Endothelial cell (in vitro differentiated cells): ENCODE data around the gene SLC22A23. TPM values are rescaled to one million over a fixed set of nuclear protein-coding genes. Genes with fewer than 3 reads are reported as not detected.

Source experiments
- DNase-seq: peaks from one replicate; pipeline ENCODE4 v3.0.0; 2021; ENCODE audit warnings: low spot score
- H3K27ac Mint-ChIP-seq: one replicate; pipeline ENCODE4 v1.8.0; 2021; ENCODE audit warnings: mixed read lengths, inconsistent platforms; ENCODE audit not compliant: unreplicated experiment
- H3K27me3 Mint-ChIP-seq: one replicate; pipeline ENCODE4 v1.8.0; 2021; ENCODE audit warnings: mild to moderate bottlenecking, moderate library complexity, mixed read lengths, inconsistent platforms; ENCODE audit not compliant: unreplicated experiment
- H3K36me3 Mint-ChIP-seq: one replicate; pipeline ENCODE4 v1.8.0; 2021; ENCODE audit warnings: mild to moderate bottlenecking, low read depth, mixed read lengths, inconsistent platforms; ENCODE audit not compliant: unreplicated experiment
- H3K4me1 Mint-ChIP-seq: one replicate; pipeline ENCODE4 v1.8.0; 2021; ENCODE audit warnings: mild to moderate bottlenecking, mixed read lengths, inconsistent platforms; ENCODE audit not compliant: unreplicated experiment
- H3K4me3 Mint-ChIP-seq: one replicate; pipeline ENCODE4 v1.8.0; 2021; ENCODE audit warnings: mild to moderate bottlenecking, mixed read lengths, inconsistent platforms; ENCODE audit not compliant: unreplicated experiment
- H3K9me3 Mint-ChIP-seq: one replicate; pipeline ENCODE4 v1.8.0; 2021; ENCODE audit warnings: mixed read lengths, inconsistent platforms; ENCODE audit not compliant: unreplicated experiment
- total RNA-seq: library from RNA; stranded (reverse); fragmentation: NEBNext Ultra II Directional; extraction: Animal tissue kit (Norgen Biotek cat#: 25700); gene quantifications from one replicate; pipeline ENCODE4 v1.2.1, GENCODE V29; 2021; ENCODE audit not compliant: unreplicated experiment
- TF ChIP-seq, protein P1 (sequence below): fragments of 200-600 bp; sonication (generic); IDR thresholded peaks from one replicate; pipeline ENCODE4 v1.5.0; 2021; ENCODE audit warnings: antibody characterized with exemption; ENCODE audit not compliant: unreplicated experiment

Gene SLC22A23
- total RNA-seq, 1 donor from 2014 or later: 72.7 TPM

DNA sequence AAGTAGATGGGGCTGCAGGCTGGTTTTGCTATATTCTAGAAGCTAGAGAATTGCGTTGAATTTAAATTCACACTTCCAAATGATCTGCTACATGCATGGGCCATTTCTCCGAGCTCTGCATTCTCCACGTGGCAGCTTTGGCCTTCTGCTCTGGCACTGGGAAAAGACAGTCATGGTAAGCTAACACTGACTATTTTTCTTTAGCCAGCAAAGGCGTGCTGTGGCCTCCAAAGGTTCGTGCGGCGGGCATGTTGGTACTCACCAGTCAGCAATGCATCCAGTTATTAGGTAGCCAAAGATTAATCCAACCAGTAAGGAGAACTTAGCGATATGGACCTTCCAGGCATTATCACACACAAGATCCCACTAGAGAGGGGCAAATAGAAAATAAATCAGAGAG, 41.4 kb downstream of the SLC22A23 start:
- Mint-ChIP-seq H3K4me1 (peaks cover 6% of the 10 kb centered on the region), H3K9me3 (no peaks in the 10 kb centered on the region), H3K27me3 (no peaks in the 10 kb centered on the region), H3K4me3 (no peak overlapping the region), H3K36me3 (peaks cover 34% of the 10 kb centered on the region), H3K27ac (no peak overlapping the region)
- TF ChIP-seq, protein P1, sequence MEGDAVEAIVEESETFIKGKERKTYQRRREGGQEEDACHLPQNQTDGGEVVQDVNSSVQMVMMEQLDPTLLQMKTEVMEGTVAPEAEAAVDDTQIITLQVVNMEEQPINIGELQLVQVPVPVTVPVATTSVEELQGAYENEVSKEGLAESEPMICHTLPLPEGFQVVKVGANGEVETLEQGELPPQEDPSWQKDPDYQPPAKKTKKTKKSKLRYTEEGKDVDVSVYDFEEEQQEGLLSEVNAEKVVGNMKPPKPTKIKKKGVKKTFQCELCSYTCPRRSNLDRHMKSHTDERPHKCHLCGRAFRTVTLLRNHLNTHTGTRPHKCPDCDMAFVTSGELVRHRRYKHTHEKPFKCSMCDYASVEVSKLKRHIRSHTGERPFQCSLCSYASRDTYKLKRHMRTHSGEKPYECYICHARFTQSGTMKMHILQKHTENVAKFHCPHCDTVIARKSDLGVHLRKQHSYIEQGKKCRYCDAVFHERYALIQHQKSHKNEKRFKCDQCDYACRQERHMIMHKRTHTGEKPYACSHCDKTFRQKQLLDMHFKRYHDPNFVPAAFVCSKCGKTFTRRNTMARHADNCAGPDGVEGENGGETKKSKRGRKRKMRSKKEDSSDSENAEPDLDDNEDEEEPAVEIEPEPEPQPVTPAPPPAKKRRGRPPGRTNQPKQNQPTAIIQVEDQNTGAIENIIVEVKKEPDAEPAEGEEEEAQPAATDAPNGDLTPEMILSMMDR: no peak
- no peak for DNase-seq

DNA sequence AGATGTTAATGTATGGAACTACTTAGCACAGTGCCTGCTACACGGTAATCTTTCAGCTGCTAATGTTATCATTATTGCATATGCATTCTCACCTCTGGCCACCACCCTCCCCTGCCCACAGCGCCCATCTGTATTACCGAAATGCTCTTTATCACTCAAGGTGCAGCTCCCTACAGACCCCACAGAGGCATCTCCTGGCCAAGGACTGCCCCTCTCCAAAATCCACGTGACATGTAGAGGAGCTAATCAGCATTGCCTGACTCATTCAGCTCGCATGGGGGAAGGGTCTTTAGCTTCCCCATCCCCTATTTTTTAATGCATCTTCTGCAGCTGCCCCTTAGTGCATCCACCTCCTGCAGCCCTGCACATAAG, 41.8 kb downstream of the SLC22A23 start:
- Mint-ChIP-seq H3K4me3 (peak overlapping the region; percentile 33), H3K4me1 (peaks cover 6% of the 10 kb centered on the region), H3K27ac (no peak overlapping the region), H3K27me3 (no peaks in the 10 kb centered on the region), H3K9me3 (no peaks in the 10 kb centered on the region), H3K36me3 (peaks cover 34% of the 10 kb centered on the region)
- TF ChIP-seq, protein P1: no peak
- DNase-seq: no peak

DNA sequence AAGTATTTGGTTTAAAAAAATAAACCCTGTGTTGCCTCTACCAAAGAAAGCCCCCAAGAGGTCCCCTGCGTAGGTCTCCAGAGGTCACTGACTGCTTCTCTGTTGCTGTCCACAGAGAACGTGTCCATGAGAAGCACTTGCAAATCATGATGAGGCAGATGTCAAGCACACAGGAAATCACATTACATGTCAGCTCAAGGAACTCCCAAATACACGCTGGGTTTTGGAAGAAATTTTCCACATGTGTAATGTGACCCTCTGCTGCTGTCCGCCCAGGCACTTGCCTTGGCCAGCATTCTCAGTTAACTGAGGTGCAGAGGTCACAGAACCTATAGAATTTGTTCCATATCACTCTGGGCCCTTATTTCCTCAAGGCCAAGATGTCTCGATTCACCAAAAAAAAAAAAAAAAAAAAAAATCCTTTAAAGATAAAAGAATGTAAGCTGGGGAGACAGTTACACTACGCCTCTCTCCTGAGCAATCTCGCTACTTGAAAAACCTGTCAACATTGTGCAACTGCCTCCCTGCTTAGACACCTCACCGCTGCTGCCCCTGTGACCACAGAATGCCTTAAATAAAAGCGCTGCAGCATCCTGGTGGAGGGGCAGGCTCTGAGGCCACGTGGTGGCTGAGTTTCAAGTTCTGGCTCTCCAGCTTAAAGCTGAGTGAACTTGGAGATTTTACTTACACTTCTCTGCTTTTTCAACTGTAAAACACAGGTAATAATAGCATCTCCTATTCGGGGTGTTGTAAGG, 42.3 kb downstream of the SLC22A23 start:
- TF ChIP-seq, protein P1: no peak
- Mint-ChIP-seq H3K9me3 (no peaks in the 10 kb centered on the region), H3K4me3 (peak overlapping the region; percentile 33), H3K27ac (no peak overlapping the region), H3K27me3 (no peaks in the 10 kb centered on the region), H3K36me3 (peaks cover 38% of the 10 kb centered on the region), H3K4me1 (peaks cover 11% of the 10 kb centered on the region)
- no peak for DNase-seq

DNA sequence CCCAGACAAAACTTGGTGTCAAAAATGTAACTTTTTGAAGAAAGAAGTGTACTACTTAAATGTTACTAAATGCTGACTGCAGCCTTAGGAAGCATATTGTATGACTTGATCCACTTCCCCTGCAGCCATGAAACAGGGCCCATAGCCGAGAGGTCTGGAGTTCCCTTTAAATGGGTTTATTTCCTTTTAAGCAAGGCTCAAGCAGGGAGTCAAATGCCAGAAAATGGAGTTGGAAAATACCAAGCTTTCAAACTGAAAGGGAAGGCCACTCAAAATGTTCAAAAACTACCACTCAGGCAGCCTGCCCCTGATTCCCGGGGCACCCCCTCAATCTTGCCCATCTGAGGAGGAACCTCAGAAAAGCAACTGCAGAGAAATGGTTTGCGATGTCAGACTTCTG, 43.3 kb downstream of the SLC22A23 start:
- TF ChIP-seq, protein P1: no peak
- no peak overlapping the region for H3K4me3 Mint-ChIP-seq
- H3K4me1 Mint-ChIP-seq: peaks cover 11% of the 10 kb centered on the region
- no peaks in the 10 kb centered on the region for H3K9me3 Mint-ChIP-seq
- H3K27ac Mint-ChIP-seq: no peak overlapping the region
- H3K36me3 Mint-ChIP-seq: peaks cover 42% of the 10 kb centered on the region
- H3K27me3 Mint-ChIP-seq: no peaks in the 10 kb centered on the region
- DNase-seq: no peak

DNA sequence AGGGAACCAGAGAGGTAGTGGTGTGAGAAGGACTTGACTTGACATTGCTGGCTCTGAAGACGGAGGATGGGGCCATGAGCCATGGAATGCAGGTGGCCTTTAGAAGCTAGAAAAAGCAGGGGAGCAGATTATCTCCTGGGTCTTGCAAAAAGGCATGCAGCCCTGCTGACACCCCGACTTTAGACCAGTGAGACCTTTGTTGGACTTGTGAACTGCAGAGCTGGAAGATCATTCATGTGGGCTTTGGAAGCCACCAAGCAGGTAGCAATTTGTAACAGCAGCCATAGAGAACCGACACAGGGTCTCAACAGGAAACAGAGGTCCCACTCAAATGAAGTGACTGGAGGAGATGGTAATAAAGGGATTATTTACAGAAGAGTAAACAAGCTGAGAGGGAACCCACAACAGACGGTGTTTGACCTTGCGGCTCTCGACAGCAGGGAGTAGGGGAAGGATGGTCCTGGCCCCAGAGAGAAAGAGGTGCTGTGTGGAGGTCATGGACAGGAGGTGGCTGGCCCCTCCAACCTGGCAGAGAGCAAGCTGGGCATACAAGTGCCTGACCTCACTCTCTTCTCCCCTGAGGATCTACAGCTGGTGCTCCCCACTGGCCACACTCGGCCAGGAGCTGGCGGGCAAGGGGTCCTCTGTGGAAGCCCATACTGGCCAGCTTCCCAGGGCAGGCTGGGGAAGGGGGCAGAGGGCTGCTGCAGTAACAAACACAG, 43.9 kb downstream of the SLC22A23 start:
- H3K27me3 Mint-ChIP-seq: no peaks in the 10 kb centered on the region
- H3K27ac Mint-ChIP-seq: no peak overlapping the region
- DNase-seq: no peak
- peaks cover 42% of the 10 kb centered on the region for H3K36me3 Mint-ChIP-seq
- peaks cover 11% of the 10 kb centered on the region for H3K4me1 Mint-ChIP-seq
- TF ChIP-seq, protein P1: no peak
- H3K9me3 Mint-ChIP-seq: no peaks in the 10 kb centered on the region
- H3K4me3 Mint-ChIP-seq: peak overlapping the region; percentile 43
